Measurements from ENCODE around the gene SZRD1. TPM values are rescaled to one million over a fixed set of nuclear protein-coding genes. Genes with fewer than 3 reads are reported as not detected.

Gene SZRD1
- total and polyA plus RNA-seq, 4 experiments from 2014 or later: 41.6 to 81.0 (median 67.9) TPM

DNA sequence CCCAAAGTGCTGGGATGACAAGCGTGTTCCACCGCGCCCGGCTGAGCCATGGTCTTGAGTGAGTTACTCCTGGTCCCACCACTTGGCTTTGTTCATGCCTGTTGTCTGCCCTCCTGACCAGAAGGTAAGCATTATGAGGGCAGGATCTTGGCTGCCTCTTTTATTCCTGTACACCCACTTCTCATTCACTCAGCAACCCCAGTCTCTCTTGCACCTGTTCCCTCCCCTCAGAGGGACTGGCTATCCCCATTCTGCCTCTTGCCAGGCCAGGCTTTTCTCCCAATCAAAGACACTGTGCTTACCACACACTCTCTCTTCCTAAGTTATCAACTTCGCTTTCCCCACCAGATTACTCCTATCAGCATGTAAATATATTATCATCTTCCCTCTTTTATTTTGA lies 43.8 kb downstream of the SZRD1 start:
- DNase-seq: no peak
- no peaks in the 10 kb centered on the region for H3K9me3 ChIP-seq (ENCODE audit: control insufficient read depth in 1 of 2, low read length in 2 of 2)
- H3K27ac Mint-ChIP-seq: peak overlapping the region in 1 of 7 donors; percentile 30
- no peaks in the 10 kb centered on the region for H3K4me1 ChIP-seq (ENCODE audit: insufficient read depth, low read length)
- H3K4me1 Mint-ChIP-seq: no peaks in the 10 kb centered on the region
- ChIA-PET POLR2A (ENCODE audit: partially characterized antibody) (no interaction called here), CTCF (ENCODE audit: partially characterized antibody) (no interaction called here)
- no peaks in the 10 kb centered on the region for H3K36me3 Mint-ChIP-seq
- no peak overlapping the region for H3K27ac ChIP-seq (ENCODE audit: low read depth, low read length)
- H3K36me3 ChIP-seq (ENCODE audit: insufficient read depth, low read length): no peaks in the 10 kb centered on the region
- H3K4me3 Mint-ChIP-seq: no peak overlapping the region
- H3K9me3 Mint-ChIP-seq: peaks cover 0 to 2% (median 0%) of the 10 kb centered on the region in 8 donors
- H3K27me3 Mint-ChIP-seq: no peaks in the 10 kb centered on the region
- intact Hi-C loops (cut with micrococcal nuclease): no loop called here
- no peak overlapping the region for H3K4me3 ChIP-seq (ENCODE audit: low read length in 2 of 2)
- H3K27me3 ChIP-seq (ENCODE audit: insufficient read depth, low read length): no peaks in the 10 kb centered on the region

DNA sequence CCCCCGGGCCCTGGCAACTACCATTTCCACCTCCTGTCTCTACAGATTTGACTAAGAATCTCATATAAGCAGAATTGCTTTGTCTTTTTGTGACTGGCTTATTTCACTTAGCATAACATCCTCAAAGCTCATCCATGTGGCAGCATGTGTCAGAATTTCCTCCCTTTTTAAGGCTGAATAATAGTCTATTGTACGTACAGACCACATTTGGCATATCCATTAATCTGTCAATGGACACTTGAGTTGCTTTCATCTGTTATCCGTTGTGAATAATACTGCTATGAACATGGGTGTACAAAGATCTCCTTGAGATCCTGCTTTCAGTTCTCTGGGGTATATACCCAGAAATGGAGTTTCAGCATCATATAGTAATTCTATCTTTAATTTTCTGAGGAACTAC lies 46.1 kb downstream of the SZRD1 start:
- no peak overlapping the region for H3K4me3 ChIP-seq (ENCODE audit: low read length in 2 of 2)
- Mint-ChIP-seq H3K9me3 (peaks cover 0 to 2% (median 0%) of the 10 kb centered on the region in 8 donors), H3K36me3 (no peaks in the 10 kb centered on the region), H3K4me3 (no peak overlapping the region), H3K4me1 (no peaks in the 10 kb centered on the region), H3K27ac (no peak overlapping the region), H3K27me3 (no peaks in the 10 kb centered on the region)
- no peaks in the 10 kb centered on the region for H3K27me3 ChIP-seq (ENCODE audit: insufficient read depth, low read length)
- POLR2A ChIA-PET (ENCODE audit: partially characterized antibody): no interaction called here
- no peaks in the 10 kb centered on the region for H3K4me1 ChIP-seq (ENCODE audit: insufficient read depth, low read length)
- H3K9me3 ChIP-seq (ENCODE audit: control insufficient read depth in 1 of 2, low read length in 2 of 2): no peaks in the 10 kb centered on the region
- intact Hi-C loops (cut with micrococcal nuclease): no loop called here
- H3K27ac ChIP-seq (ENCODE audit: low read depth, low read length): no peak overlapping the region
- CTCF ChIA-PET (ENCODE audit: partially characterized antibody): no interaction called here
- H3K36me3 ChIP-seq (ENCODE audit: insufficient read depth, low read length): no peaks in the 10 kb centered on the region
- DNase-seq: no peak

DNA sequence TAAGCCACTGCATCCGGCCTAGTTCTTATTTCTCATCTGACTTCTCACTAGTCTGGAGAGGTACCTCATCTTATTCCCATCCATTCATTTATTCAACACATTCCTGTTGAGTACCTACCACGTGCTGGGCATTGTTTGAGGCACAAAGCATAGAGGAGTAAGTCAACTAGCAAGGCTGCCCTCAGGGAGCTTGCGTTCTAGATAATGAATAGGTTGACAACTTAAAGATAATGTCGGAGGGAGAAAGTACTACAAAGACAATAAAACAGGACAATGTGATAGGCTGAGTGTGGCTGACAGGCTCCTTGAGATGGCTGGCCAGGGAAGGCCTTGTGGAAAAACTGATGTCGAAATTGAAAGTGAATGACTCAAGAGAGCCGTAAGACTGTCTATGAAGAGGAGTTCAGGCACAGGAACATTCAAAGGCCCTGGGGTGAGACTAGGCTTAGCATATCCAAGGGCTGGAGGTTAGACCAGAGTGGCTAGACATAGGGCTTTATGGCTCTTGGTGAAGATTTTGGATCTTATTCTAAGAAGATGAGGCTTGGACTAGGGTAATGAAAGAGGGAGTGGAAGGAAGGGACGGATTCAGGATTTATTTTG lies 51.9 kb downstream of the SZRD1 start:
- peaks cover 24 to 35% (median 29%) of the 10 kb centered on the region in 4 donors for H3K4me1 Mint-ChIP-seq
- intact Hi-C loops (cut with micrococcal nuclease): no loop called here

DNA sequence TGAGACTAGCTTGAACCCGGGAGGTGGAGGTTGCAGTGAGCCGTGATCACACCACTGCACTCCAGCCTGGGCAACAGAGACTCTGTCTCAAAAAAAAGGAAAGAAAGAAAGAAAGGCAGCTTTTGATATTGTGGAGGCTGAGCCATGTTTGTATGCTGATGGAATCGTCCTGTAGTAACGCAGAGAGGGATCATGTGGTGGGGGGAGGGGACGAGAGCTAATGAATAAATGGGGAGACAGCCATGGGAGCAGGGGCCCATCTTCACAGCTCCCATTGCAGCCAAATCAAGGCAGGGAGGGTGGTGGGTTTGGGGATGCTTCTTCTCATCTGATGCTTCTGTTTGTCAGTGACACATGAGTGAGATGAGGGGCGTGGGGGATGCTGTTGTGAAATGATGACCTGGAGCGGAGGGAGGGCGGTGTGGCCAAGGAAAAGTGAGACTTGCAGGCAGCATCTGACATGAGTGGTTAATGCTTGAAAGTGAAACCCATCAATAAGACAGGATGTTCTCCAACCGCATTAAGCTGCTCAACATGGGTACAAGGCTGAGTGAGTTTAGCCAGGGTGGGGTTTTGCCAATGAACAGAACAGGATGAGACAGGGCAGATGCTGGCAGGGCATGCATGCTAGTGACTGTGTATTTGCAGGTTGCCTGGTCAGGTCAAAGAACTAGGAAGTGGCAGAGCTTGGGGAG lies 53.5 kb downstream of the SZRD1 start:
- Mint-ChIP-seq H3K9me3 (no peaks in the 10 kb centered on the region), H3K4me1 (peaks cover 24 to 35% (median 29%) of the 10 kb centered on the region in 4 donors), H3K27ac (peak overlapping the region; percentile 80 to 93 (median 93)), H3K27me3 (no peaks in the 10 kb centered on the region), H3K4me3 (peak overlapping the region; percentile 52 to 87 (median 82)), H3K36me3 (no peaks in the 10 kb centered on the region)
- no peaks in the 10 kb centered on the region for H3K9me3 ChIP-seq (ENCODE audit: control insufficient read depth in 1 of 2, low read length in 2 of 2)
- peaks cover 30% of the 10 kb centered on the region for H3K4me1 ChIP-seq (ENCODE audit: insufficient read depth, low read length)
- ChIA-PET CTCF (ENCODE audit: partially characterized antibody) (interaction anchor here (1.3 to 3.5 kb wide), 3 partner anchors 20 to 58 kb away, joined by 3 to 19 read pairs (median 8); partner anchors contain the start of gene NECAP2), POLR2A (ENCODE audit: partially characterized antibody) (interaction anchor here (0.7 to 2.8 kb wide), 11 partner anchors 20 to 484 kb away, joined by 3 to 29 read pairs (median 8); partner anchors contain the start of genes FBXO42, NECAP2 and SZRD1)
- peak; percentile 65 to 77 (median 72) for DNase-seq
- no peaks in the 10 kb centered on the region for H3K36me3 ChIP-seq (ENCODE audit: insufficient read depth, low read length)
- intact Hi-C loops (cut with micrococcal nuclease): loop anchor here (1.0 to 5.0 kb wide), 2 partner anchors 21 to 53 kb away; partner anchors contain the start of gene SZRD1
- H3K4me3 ChIP-seq (ENCODE audit: low read length in 2 of 2): peak overlapping the region in 1 of 2 donors; percentile 9
- H3K27ac ChIP-seq (ENCODE audit: low read depth, low read length): peak overlapping the region; percentile 36
- no peaks in the 10 kb centered on the region for H3K27me3 ChIP-seq (ENCODE audit: insufficient read depth, low read length)

More for the DNA sequence above, 51.9 kb downstream of the SZRD1 start:
- Histone ChIP-seq H3K4me1 (ENCODE audit: insufficient read depth, low read length) (peaks cover 30% of the 10 kb centered on the region), H3K9me3 (ENCODE audit: control insufficient read depth in 1 of 2, low read length in 2 of 2) (no peaks in the 10 kb centered on the region), H3K27ac (ENCODE audit: low read depth, low read length) (no peak overlapping the region), H3K36me3 (ENCODE audit: insufficient read depth, low read length) (no peaks in the 10 kb centered on the region), H3K27me3 (ENCODE audit: insufficient read depth, low read length) (no peaks in the 10 kb centered on the region), H3K4me3 (ENCODE audit: low read length in 2 of 2) (no peak overlapping the region)
- Mint-ChIP-seq H3K27ac (peak overlapping the region; percentile 5 to 83 (median 32)), H3K27me3 (no peaks in the 10 kb centered on the region), H3K4me3 (peak overlapping the region in 5 of 8 donors; percentile 2 to 76 (median 41)), H3K9me3 (no peaks in the 10 kb centered on the region), H3K36me3 (no peaks in the 10 kb centered on the region)
- ChIA-PET POLR2A (ENCODE audit: partially characterized antibody) (no interaction called here), CTCF (ENCODE audit: partially characterized antibody) (no interaction called here)
- DNase-seq: no peak

DNA sequence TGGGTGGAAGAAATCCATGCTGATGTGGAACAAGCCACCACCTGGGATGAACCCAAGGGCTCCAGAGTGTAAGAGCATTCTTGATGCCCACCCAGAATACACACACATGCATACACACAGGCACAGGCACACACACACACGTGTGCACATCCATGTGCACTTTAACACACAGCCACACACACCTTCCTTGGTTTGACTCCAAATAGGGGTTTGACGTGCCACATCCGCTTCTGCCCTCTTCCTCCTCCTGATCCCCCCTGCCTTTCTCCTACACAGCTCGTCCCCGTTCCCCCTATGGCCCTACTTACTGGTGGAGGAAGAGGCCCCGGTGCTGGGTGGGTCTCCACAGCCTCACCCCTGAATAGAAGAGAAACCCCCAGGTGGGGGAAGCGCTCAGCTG lies 54.2 kb downstream of the SZRD1 start:
- Mint-ChIP-seq H3K4me1 (peaks cover 24 to 35% (median 29%) of the 10 kb centered on the region in 4 donors), H3K27me3 (no peaks in the 10 kb centered on the region), H3K9me3 (no peaks in the 10 kb centered on the region), H3K4me3 (peak overlapping the region in 7 of 8 donors; percentile 71 to 87 (median 82)), H3K36me3 (no peaks in the 10 kb centered on the region), H3K27ac (peak overlapping the region; percentile 78 to 93 (median 93))
- Histone ChIP-seq H3K9me3 (ENCODE audit: control insufficient read depth in 1 of 2, low read length in 2 of 2) (no peaks in the 10 kb centered on the region), H3K4me1 (ENCODE audit: insufficient read depth, low read length) (peaks cover 30% of the 10 kb centered on the region), H3K27ac (ENCODE audit: low read depth, low read length) (peak overlapping the region; percentile 36), H3K36me3 (ENCODE audit: insufficient read depth, low read length) (no peaks in the 10 kb centered on the region), H3K4me3 (ENCODE audit: low read length in 2 of 2) (peak overlapping the region in 1 of 2 donors; percentile 9), H3K27me3 (ENCODE audit: insufficient read depth, low read length) (no peaks in the 10 kb centered on the region)
- ChIA-PET CTCF (ENCODE audit: partially characterized antibody) (interaction anchor here (1.3 to 3.5 kb wide), 3 partner anchors 19 to 59 kb away, joined by 3 to 19 read pairs (median 8); partner anchors contain the start of gene NECAP2), POLR2A (ENCODE audit: partially characterized antibody) (interaction anchor here (0.7 to 2.8 kb wide), 10 partner anchors 20 to 483 kb away, joined by 3 to 29 read pairs (median 6); partner anchors contain the start of genes NECAP2 and SZRD1)
- intact Hi-C loops (cut with micrococcal nuclease): loop anchor here (5.0 kb wide), 1 partner anchor 54 kb away; the partner anchor contains the start of gene SZRD1
- DNase-seq: peak in 1 of 5 donors; percentile 15

DNA sequence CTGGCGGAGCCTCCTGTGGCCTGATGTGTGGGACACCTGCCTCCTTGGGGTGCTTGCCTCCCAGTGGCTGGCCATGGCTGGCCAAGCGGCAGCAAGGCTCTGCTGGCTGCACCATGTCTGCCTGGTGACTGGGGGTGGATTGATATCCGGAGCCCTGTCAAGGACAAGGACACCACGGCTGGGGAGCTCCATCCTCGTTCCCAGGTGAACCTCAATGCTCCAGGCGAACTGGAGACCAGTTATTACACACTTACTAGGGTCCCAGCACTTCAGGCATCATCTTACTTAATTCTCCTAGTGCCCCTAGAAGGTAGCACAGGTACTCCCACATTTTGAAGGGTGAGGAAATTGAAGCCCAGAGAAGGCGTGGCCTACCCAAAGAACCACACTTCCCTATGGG lies 55.0 kb downstream of the SZRD1 start:
- intact Hi-C loops (cut with micrococcal nuclease): loop anchor here (5.0 kb wide), 1 partner anchor 55 kb away; the partner anchor contains the start of gene SZRD1
- ChIA-PET CTCF (ENCODE audit: partially characterized antibody) (interaction anchor here (3.5 kb wide), 1 partner anchor 18 kb away, joined by 19 read pairs; the partner anchor contains the start of gene NECAP2), POLR2A (ENCODE audit: partially characterized antibody) (interaction anchor here (1.7 to 2.8 kb wide), 3 partner anchors 13 to 54 kb away, joined by 3 to 29 read pairs (median 22); partner anchors contain the start of genes NECAP2 and SZRD1)
- H3K36me3 Mint-ChIP-seq: no peaks in the 10 kb centered on the region
- H3K9me3 ChIP-seq (ENCODE audit: control insufficient read depth in 1 of 2, low read length in 2 of 2): no peaks in the 10 kb centered on the region
- no peaks in the 10 kb centered on the region for H3K27me3 ChIP-seq (ENCODE audit: insufficient read depth, low read length)
- no peaks in the 10 kb centered on the region for H3K36me3 ChIP-seq (ENCODE audit: insufficient read depth, low read length)
- no peak for DNase-seq
- no peaks in the 10 kb centered on the region for H3K9me3 Mint-ChIP-seq
- H3K27me3 Mint-ChIP-seq: no peaks in the 10 kb centered on the region
- peak overlapping the region in 1 of 8 donors; percentile 29 for H3K4me3 Mint-ChIP-seq
- peaks cover 24 to 35% (median 29%) of the 10 kb centered on the region in 4 donors for H3K4me1 Mint-ChIP-seq
- peaks cover 30% of the 10 kb centered on the region for H3K4me1 ChIP-seq (ENCODE audit: insufficient read depth, low read length)
- no peak overlapping the region for H3K27ac ChIP-seq (ENCODE audit: low read depth, low read length)
- H3K4me3 ChIP-seq (ENCODE audit: low read length in 2 of 2): no peak overlapping the region
- peak overlapping the region in 1 of 7 donors; percentile 65 for H3K27ac Mint-ChIP-seq
